ENCODE results near the gene BRSK2.

BRSK2 gene

GRCh38 chr11:1394936-1395772, 5.4 kb downstream of the BRSK2 start:
- no CpG with 5 or more reads among the region's 29 CpGs for WGBS (ENCODE audit: extremely low coverage, insufficient coverage, low lambda C conversion rate)
- DNase-seq = no peak
- no peaks in the 10 kb centered on the region for H3K4me1 ChIP-seq (ENCODE audit: control insufficient read depth, low read depth, low read length)

DNA sequence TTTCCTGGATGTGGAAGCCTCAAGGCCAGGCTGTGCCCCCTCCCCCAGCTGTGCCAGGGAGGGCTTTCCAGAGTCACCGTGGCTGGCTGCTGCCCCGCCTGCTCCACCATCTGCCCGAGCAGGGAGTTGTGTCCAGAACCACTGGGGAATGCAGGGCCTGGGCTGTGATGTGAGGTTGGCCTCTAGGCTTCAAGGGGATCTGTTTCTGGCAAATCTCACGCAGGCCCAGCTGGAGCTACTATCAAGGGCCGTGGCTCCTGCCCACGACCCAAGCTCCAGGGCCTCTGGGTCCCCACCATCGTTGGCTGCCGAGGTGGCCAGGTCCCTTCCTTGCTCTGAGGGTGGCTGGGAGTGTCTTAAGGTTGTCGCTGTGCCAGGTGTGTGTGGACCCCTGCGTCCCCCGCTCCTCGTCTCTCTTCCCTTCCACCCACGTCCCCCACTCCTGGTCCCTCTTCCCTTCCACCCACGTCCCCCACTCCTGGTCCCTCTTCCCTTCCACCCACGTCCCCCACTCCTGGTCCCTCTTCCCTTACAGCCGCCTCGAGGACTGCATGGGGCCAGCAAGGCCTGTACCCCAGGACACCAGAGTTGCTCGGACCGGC, 6.1 kb downstream of the BRSK2 start:
- H3K4me2 ChIP-seq (ENCODE audit: low read length) = no peak overlapping the region
- H3K56ac ChIP-seq (ENCODE audit: low read length) = no peak overlapping the region
- peaks cover 2% of the 10 kb centered on the region for H3K79me2 ChIP-seq (ENCODE audit: control insufficient read depth, insufficient read depth, low read length)
- H3K18ac ChIP-seq (ENCODE audit: low read length) = no peak overlapping the region
- no peak overlapping the region for H3K4ac ChIP-seq (ENCODE audit: low read depth, low read length)
- H2BK120ac ChIP-seq (ENCODE audit: low read depth, low read length) = no peak overlapping the region
- no CpG with 5 or more reads among the region's 19 CpGs for WGBS (ENCODE audit: extremely low coverage, insufficient coverage, low lambda C conversion rate)
- H2BK5ac ChIP-seq (ENCODE audit: low read length) = no peak overlapping the region
- no peak for DNase-seq
- no peaks in the 10 kb centered on the region for H3K36me3 ChIP-seq (ENCODE audit: control insufficient read depth, insufficient read depth, low read length)
- H3K4me1 ChIP-seq (ENCODE audit: control insufficient read depth, low read depth, low read length) = no peaks in the 10 kb centered on the region
- no peak overlapping the region for H3K27ac ChIP-seq (ENCODE audit: low read depth, low read length)
- no peaks in the 10 kb centered on the region for H3K79me1 ChIP-seq (ENCODE audit: low read length)
- H3K23ac ChIP-seq (ENCODE audit: low read length) = no peak overlapping the region
- H3K9ac ChIP-seq (ENCODE audit: low read length) = no peak overlapping the region
- H3K4me3 ChIP-seq (ENCODE audit: low read length) = no peak overlapping the region
- H4K8ac ChIP-seq (ENCODE audit: low read depth, low read length) = no peak overlapping the region
- no peak overlapping the region for H4K5ac ChIP-seq (ENCODE audit: low read length)
- no peak overlapping the region for H2AK5ac ChIP-seq (ENCODE audit: low read length)
- H3K27me3 ChIP-seq (ENCODE audit: insufficient read depth, low read length, poor library complexity) = peaks cover 4% of the 10 kb centered on the region
- no peak overlapping the region for H2BK15ac ChIP-seq (replicated peaks; ENCODE audit: low read depth)

More at GRCh38 chr11:1394936-1395772, 5.4 kb downstream of the BRSK2 start:
- H3K27me3 ChIP-seq (ENCODE audit: insufficient read depth, low read length, poor library complexity) = peaks cover 5% of the 10 kb centered on the region
- H3K79me2 ChIP-seq (ENCODE audit: control insufficient read depth, insufficient read depth, low read length) = peaks cover 2% of the 10 kb centered on the region
- no peaks in the 10 kb centered on the region for H3K79me1 ChIP-seq (ENCODE audit: low read length)
- H2BK15ac ChIP-seq (replicated peaks; ENCODE audit: low read depth) = no peak overlapping the region
- no peak overlapping the region for H3K27ac ChIP-seq (ENCODE audit: low read depth, low read length)
- no peak overlapping the region for H4K8ac ChIP-seq (ENCODE audit: low read depth, low read length)
- no peak overlapping the region for H4K5ac ChIP-seq (ENCODE audit: low read length)
- no peak overlapping the region for H2BK5ac ChIP-seq (ENCODE audit: low read length)
- no peak overlapping the region for H3K18ac ChIP-seq (ENCODE audit: low read length)
- no peak overlapping the region for H3K9ac ChIP-seq (ENCODE audit: low read length)
- no peaks in the 10 kb centered on the region for H3K36me3 ChIP-seq (ENCODE audit: control insufficient read depth, insufficient read depth, low read length)
- no peak overlapping the region for H3K23ac ChIP-seq (ENCODE audit: low read length)
- no peak overlapping the region for H3K4ac ChIP-seq (ENCODE audit: low read depth, low read length)
- H3K4me3 ChIP-seq (ENCODE audit: low read length) = no peak overlapping the region
- H3K56ac ChIP-seq (ENCODE audit: low read length) = no peak overlapping the region
- H3K4me2 ChIP-seq (ENCODE audit: low read length) = no peak overlapping the region
- H2BK120ac ChIP-seq (ENCODE audit: low read depth, low read length) = no peak overlapping the region
- H2AK5ac ChIP-seq (ENCODE audit: low read length) = no peak overlapping the region

- no peak overlapping the region for H3K4me2 ChIP-seq (ENCODE audit: low read length)
- no peak overlapping the region for H3K23ac ChIP-seq (ENCODE audit: low read length)
- no peak overlapping the region for H3K27ac ChIP-seq (ENCODE audit: low read depth, low read length)
- no peak overlapping the region for H2BK15ac ChIP-seq (replicated peaks; ENCODE audit: low read depth)
- H3K18ac ChIP-seq (ENCODE audit: low read length) = no peak overlapping the region
- H3K79me1 ChIP-seq (ENCODE audit: low read length) = no peaks in the 10 kb centered on the region
- H3K36me3 ChIP-seq (ENCODE audit: control insufficient read depth, insufficient read depth, low read length) = no peaks in the 10 kb centered on the region
- no peak overlapping the region for H2AK5ac ChIP-seq (ENCODE audit: low read length)
- no CpG with 5 or more reads among the region's 20 CpGs for WGBS (ENCODE audit: extremely low coverage, insufficient coverage, low lambda C conversion rate)
- H3K79me2 ChIP-seq (ENCODE audit: control insufficient read depth, insufficient read depth, low read length) = peaks cover 2% of the 10 kb centered on the region
- H4K8ac ChIP-seq (ENCODE audit: low read depth, low read length) = no peak overlapping the region
- H4K5ac ChIP-seq (ENCODE audit: low read length) = no peak overlapping the region
- H3K27me3 ChIP-seq (ENCODE audit: insufficient read depth, low read length, poor library complexity) = no peaks in the 10 kb centered on the region
- H3K56ac ChIP-seq (ENCODE audit: low read length) = no peak overlapping the region
- H3K4me1 ChIP-seq (ENCODE audit: control insufficient read depth, low read depth, low read length) = no peaks in the 10 kb centered on the region
- DNase-seq = no peak
- no peak overlapping the region for H2BK5ac ChIP-seq (ENCODE audit: low read length)
- no peak overlapping the region for H3K4me3 ChIP-seq (ENCODE audit: low read length)
- H2BK120ac ChIP-seq (ENCODE audit: low read depth, low read length) = no peak overlapping the region
- no peak overlapping the region for H3K4ac ChIP-seq (ENCODE audit: low read depth, low read length)
- H3K9ac ChIP-seq (ENCODE audit: low read length) = no peak overlapping the region
Measured at GRCh38 chr11:1396375-1396841, 6.7 kb downstream of the BRSK2 start.

- Histone ChIP-seq H3K4me3 (ENCODE audit: low read length) (no peak overlapping the region), H2AK5ac (ENCODE audit: low read length) (no peak overlapping the region), H3K36me3 (ENCODE audit: control insufficient read depth, insufficient read depth, low read length) (no peaks in the 10 kb centered on the region), H3K18ac (ENCODE audit: low read length) (no peak overlapping the region), H3K4me1 (ENCODE audit: control insufficient read depth, low read depth, low read length) (no peaks in the 10 kb centered on the region), H3K79me1 (ENCODE audit: low read length) (no peaks in the 10 kb centered on the region), H3K79me2 (ENCODE audit: control insufficient read depth, insufficient read depth, low read length) (peaks cover 2% of the 10 kb centered on the region), H3K4ac (ENCODE audit: low read depth, low read length) (no peak overlapping the region), H2BK15ac (replicated peaks; ENCODE audit: low read depth) (no peak overlapping the region), H3K27ac (ENCODE audit: low read depth, low read length) (no peak overlapping the region), H3K56ac (ENCODE audit: low read length) (no peak overlapping the region), H3K23ac (ENCODE audit: low read length) (no peak overlapping the region), H4K8ac (ENCODE audit: low read depth, low read length) (no peak overlapping the region), H4K5ac (ENCODE audit: low read length) (no peak overlapping the region), H3K4me2 (ENCODE audit: low read length) (no peak overlapping the region), H2BK120ac (ENCODE audit: low read depth, low read length) (no peak overlapping the region), H3K27me3 (ENCODE audit: insufficient read depth, low read length, poor library complexity) (no peaks in the 10 kb centered on the region), H3K9ac (ENCODE audit: low read length) (no peak overlapping the region), H2BK5ac (ENCODE audit: low read length) (no peak overlapping the region)
- no CpG with 5 or more reads among the region's 19 CpGs for WGBS (ENCODE audit: extremely low coverage, insufficient coverage, low lambda C conversion rate)
- no peak for DNase-seq
Measured at GRCh38 chr11:1397146-1397861, 7.6 kb downstream of the BRSK2 start.

DNA sequence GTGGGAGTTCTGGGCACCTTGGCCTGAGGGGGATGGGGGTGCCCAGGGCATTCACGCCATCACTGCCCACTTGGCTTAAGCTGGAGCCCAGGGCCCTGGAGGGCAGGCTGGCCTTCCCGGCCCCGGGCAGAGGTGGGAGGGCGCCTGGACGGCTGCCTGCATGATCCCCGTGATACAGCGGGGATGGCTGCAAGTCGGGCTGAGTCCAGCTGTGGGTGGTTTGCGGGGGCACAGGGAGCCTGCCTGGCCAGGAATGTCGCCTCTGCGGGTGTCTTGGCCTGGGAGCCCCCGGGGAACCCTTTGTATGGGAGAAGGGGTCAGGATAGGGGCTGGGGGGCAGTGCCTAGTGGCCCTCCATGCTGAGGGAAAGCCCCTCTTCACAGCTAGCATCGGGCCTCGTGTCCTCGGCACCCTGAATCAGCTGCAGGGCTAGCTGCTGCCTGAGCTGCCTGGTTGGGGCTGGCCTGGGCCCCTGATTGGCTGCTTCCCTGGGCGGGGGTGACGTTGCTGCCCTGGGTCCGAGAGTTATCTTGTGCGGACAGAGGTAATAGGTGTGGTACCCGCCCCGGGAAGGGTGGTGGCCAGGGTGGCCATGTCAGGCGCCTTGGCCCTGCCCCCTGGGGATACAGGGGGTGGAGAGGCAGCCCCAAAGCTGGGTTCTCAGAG, 8.3 kb downstream of the BRSK2 start:
- no CpG with 5 or more reads among the region's 22 CpGs for WGBS (ENCODE audit: extremely low coverage, insufficient coverage, low lambda C conversion rate)
- DNase-seq = no peak

More for the DNA sequence above, 8.3 kb downstream of the BRSK2 start:
- no peak overlapping the region for H3K27ac ChIP-seq (ENCODE audit: low read depth, low read length)
- no peaks in the 10 kb centered on the region for H3K36me3 ChIP-seq (ENCODE audit: control insufficient read depth, insufficient read depth, low read length)
- H2AK5ac ChIP-seq (ENCODE audit: low read length) = no peak overlapping the region
- H2BK5ac ChIP-seq (ENCODE audit: low read length) = no peak overlapping the region
- H2BK15ac ChIP-seq (replicated peaks; ENCODE audit: low read depth) = no peak overlapping the region
- no peak overlapping the region for H4K5ac ChIP-seq (ENCODE audit: low read length)
- H3K4me1 ChIP-seq (ENCODE audit: control insufficient read depth, low read depth, low read length) = no peaks in the 10 kb centered on the region
- H3K18ac ChIP-seq (ENCODE audit: low read length) = no peak overlapping the region
- H3K27me3 ChIP-seq (ENCODE audit: insufficient read depth, low read length, poor library complexity) = no peaks in the 10 kb centered on the region
- H3K4ac ChIP-seq (ENCODE audit: low read depth, low read length) = no peak overlapping the region
- no peak overlapping the region for H3K56ac ChIP-seq (ENCODE audit: low read length)
- no peak overlapping the region for H3K9ac ChIP-seq (ENCODE audit: low read length)
- H4K8ac ChIP-seq (ENCODE audit: low read depth, low read length) = no peak overlapping the region
- peaks cover under 1% of the 10 kb centered on the region for H3K79me2 ChIP-seq (ENCODE audit: control insufficient read depth, insufficient read depth, low read length)
- no peak overlapping the region for H2BK120ac ChIP-seq (ENCODE audit: low read depth, low read length)
- no peak overlapping the region for H3K23ac ChIP-seq (ENCODE audit: low read length)
- H3K4me2 ChIP-seq (ENCODE audit: low read length) = no peak overlapping the region
- no peaks in the 10 kb centered on the region for H3K79me1 ChIP-seq (ENCODE audit: low read length)
- H3K4me3 ChIP-seq (ENCODE audit: low read length) = no peak overlapping the region

Measured in mesendoderm (in vitro differentiated cells).